ENCODE measurements around the gene DAPK3.
"Not testable (repeated sequence)": the region's sequence is repeated elsewhere in the genome, so short reads cannot be mapped to it uniquely, and the experiment has no call there.

DAPK3 gene

DNA sequence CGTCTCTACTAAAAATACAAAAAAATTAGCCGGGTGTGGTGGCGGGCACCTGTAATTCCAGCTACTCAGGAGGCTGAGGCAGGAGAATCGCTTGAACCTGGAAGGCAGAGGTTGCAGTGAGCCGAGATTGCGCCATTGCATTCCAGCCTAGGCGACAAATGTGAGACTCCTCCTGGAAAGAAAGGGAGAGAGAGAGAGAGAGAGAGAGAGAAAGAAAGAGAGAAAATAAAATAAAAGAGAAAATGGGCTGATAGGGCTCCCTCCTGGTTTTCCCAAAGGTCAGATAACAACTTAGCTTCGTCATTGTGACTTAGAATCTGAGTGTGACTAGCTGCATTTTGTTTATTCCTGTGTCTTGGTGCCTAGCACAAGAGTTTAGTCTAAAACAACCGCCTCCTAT is 34.5 kb upstream of the DAPK3 start:
- not testable (repeated sequence) for DNase-seq (ENCODE audit: low spot score)

DNA sequence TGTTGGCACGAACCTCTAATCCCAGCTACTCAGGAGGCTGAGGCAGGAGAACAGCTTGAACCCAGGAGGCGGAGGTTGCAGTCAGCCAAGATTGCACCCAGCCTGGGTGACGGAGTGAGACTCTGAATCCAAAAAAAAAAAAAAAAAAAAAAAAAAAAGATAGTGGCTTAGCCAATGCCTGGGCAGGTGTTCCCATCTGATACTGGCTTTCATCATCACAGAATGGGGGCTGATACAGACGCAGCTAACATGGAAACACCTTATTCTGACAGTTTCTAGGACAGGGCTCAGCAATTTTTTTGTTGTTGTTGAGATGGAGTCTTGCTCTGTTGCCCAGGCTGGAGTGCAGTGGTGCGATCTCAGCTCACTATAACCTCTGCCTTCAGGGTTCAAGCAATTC is 29.9 kb upstream of the DAPK3 start:
- not testable (repeated sequence) for DNase-seq (ENCODE audit: low spot score)

GRCh38 chr19:3998667-3999412 is 27.9 kb upstream of the DAPK3 start:
- DNase-seq (ENCODE audit: low spot score), result not testable (repeated sequence)

GRCh38 chr19:3995607-3996006 is 24.7 kb upstream of the DAPK3 start:
- no peak for DNase-seq (ENCODE audit: low spot score)

GRCh38 chr19:3990815-3991117 is 19.9 kb upstream of the DAPK3 start:
- no peak for DNase-seq (ENCODE audit: low spot score)

- DNase-seq (ENCODE audit: low spot score), result peak; percentile 88
Observed at GRCh38 chr19:3987619-3988371, 16.9 kb upstream of the DAPK3 start.

DNA sequence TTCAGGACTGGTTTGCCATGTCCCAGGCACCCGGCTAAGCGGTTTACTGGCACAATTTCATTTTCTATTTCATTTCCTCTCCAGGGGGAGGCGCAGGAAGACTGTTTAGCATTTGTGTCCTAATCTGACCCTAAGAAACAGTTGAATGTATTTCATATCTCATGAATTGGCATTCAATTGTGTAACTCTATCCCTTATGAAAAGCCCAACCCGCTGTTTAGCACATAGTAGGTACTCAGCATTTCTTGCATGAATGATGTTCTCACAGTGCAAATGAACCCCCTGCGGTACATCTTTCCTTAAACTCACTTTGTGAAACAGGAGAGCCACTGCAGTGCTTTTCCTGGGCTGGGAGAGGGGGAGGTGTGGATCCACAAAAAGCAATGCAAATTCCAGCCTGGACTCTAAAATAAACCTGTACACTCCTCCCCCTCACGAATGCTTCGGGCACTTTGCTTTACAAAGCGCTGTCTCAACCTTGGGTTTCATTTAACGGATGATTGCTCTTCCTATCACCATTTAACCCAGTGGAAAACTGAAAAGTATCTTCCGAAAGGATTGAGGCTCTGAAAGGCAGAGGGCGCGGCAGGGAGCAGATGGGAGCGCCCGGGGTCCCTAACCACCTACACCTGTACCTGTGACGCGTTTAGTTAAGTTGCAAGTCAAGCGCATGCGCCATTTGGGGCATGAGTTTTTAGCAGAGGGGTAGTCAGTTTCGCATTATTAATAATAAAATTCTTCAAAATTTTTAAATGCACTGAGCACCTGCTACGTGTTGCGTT is 15.6 kb upstream of the DAPK3 start:
- peak; percentile 94 for DNase-seq (ENCODE audit: low spot score)

- no peak for DNase-seq (ENCODE audit: low spot score)
Observed at GRCh38 chr19:3985643-3986259, 14.9 kb upstream of the DAPK3 start.

GRCh38 chr19:3984908-3985642 is 14.2 kb upstream of the DAPK3 start, which contains the start of gene EEF2:
Gene EEF2 (minus strand): TSS chr19:3985463. CDS start chr19:3985380, 83 bp downstream.
- peak; percentile 85 for DNase-seq (ENCODE audit: low spot score)

GRCh38 chr19:3984584-3984907 is 13.6 kb upstream of the DAPK3 start:
- no peak for DNase-seq (ENCODE audit: low spot score)

- DNase-seq (ENCODE audit: low spot score), result no peak
Observed at GRCh38 chr19:3983936-3984583, 13.2 kb upstream of the DAPK3 start.

GRCh38 chr19:3983542-3983914 is 12.6 kb upstream of the DAPK3 start:
- DNase-seq (ENCODE audit: low spot score), result no peak

- DNase-seq (ENCODE audit: low spot score), result no peak
Observed at GRCh38 chr19:3982701-3983541, 12.0 kb upstream of the DAPK3 start.

DNA sequence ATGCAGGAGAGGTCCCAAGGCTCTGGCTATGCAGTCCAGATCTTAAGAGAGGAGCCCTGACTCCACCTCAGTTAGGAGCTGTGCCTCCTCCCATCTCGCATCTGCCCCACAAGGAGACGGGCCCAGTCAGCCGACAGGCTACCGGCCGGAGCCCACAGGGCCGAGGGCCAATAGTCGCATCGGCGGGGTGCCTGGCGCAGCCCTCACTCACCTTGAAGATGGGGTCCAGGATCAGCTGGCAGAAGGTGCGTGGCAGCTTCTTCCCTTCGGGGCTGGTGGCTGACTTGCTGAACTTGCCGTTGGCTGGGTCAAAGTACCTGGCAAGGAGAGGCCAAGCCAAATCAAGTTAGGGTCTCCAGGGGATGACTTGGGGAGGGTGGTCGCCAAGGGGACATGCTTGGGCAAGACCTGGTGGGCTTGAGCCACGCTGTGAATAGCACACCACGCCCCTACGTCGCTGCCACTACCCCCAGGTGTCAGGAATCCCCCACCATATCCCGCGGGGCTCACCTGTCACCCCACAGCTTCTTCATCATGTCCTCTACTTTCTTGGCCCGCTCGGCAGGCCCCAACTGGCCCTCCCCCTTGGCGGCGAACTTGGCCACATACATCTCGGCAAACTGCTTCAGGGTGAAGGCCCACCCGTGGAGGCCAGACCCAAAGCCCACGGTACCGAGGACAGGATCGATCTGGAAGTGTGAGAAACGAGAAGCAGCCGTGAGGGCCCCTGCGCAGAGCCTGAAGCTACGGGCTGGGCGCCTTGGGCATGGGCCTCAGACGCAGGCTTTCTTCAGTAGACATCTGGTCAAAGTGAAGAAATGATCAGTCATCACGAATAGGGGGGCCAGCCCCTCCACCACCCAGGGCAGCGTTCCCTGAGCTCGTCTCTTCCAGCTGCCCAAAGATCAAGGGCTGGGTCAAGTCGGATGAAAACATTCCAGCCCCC is 11.1 kb upstream of the DAPK3 start:
- DNase-seq (ENCODE audit: low spot score), result no peak

GRCh38 chr19:3981373-3981735 is 10.5 kb upstream of the DAPK3 start:
- no peak for DNase-seq (ENCODE audit: low spot score)

DNA sequence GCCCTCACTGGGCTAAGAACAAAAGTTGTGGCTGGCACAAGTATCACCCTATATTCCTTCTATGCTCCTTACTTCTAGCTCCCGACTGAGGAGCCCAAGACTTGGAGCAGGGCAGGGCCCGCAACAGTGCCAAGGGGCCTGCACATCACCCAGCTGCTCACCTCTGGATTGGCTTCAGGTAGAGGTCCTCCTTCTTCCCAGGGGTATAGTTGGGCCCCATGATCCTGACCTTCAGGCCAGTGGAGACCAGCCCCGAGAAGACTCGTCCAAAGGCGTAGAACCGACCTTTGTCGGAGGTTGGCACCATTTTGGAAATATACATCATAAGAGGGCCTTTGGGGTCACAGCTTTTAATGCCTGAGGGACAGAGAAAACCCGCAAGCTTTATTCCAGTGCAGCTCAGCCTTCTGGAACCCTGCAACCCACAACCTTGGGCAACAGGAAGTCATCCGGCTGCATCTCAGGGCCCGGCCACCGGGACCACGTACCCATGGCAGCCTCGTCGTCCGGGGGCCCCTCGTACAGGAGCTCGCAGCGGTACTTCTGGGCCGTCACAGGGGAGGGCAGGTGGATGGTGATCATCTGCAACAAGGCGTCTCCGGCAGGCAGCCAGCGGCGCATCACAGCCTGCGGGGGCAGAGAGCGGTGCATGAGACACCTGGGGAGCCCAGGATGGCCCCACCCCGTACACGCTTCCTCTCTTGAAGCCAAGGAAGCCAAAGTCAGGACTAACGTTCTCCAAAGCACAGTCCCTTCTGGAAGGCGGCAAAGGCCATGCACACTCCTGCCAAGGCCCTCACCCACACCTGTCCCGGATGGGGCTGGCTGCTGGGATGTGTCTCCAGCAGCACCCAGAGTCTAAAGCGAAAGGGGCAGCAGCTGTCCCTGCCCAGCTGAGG is 9.7 kb upstream of the DAPK3 start:
- no peak for DNase-seq (ENCODE audit: low spot score)

- no peak for DNase-seq (ENCODE audit: low spot score)
Observed at GRCh38 chr19:3979674-3980352, 8.9 kb upstream of the DAPK3 start.

- no peak for DNase-seq (ENCODE audit: low spot score)
Observed at GRCh38 chr19:3979289-3979673, 8.4 kb upstream of the DAPK3 start.

All from cerebellar cortex (tissue), 1 donor.